GM21515 (cell line): ENCODE measurements around the gene AP3B2.

Experiments
- ATAC-seq: cut with Tn5 transposase; IDR thresholded peaks from one replicate; pipeline ENCODE4 v1.9.1; 2021; ENCODE audit not compliant: unreplicated experiment

The AP3B2 gene

DNA sequence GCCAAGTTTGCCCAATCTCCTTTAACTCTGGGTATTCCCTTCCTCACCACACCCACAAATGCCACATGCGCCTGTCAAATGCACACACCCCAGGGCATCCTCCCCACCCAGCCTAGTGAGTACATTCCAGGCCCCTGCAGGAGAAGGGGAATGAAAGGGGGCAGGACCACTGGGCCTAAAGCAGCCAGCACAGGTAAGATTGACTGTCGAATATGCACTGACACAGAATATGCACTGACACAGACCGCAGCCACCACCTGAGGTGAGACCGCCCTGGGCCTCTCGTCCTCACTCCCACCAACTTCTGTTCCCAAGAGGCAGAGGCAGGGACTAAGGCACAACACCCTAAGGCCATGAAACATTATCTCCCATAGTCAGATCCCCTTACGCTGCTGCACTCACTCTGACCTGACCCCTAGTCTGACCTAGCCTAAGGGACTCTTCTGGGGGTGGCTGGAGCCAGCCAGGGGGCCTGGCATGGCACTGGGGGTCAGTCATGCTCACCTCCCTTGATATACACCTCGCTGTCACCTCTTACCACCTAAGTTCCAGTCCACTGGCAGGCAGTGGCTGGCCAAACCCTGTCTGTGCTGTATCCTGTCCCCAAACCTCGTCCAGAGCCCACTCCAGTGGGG, 10.8 kb downstream of the AP3B2 start:
- ATAC-seq, result no peak

DNA sequence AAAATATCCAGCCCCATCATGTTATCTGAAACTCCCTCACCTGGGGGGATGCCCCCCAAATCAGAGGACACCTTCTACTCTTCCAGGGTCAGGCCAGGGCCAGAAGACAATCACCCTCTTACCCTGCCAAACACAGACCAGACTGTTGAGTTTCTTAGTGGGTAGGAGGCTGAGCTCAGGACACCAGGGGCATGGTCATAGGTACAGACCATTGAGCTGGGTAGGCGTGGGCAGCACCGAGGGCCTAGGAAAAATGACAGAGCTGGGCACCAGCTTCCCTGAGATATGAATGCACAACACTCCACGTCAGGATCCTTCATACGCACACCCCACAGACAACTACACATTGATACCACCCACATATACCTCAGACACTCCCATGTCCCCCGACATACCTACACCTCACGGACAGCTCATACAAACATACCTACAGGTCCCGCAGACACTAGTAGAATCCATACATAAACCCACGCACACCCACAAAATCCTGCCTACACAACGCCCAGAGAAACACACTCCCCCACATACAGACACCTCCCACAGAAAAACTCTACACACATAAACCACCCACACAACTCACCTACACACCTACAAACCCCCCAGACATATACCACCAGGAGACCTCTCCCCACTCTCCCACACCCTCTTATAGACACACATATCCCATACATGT, 11.8 kb downstream of the AP3B2 start:
- ATAC-seq, result no peak

DNA sequence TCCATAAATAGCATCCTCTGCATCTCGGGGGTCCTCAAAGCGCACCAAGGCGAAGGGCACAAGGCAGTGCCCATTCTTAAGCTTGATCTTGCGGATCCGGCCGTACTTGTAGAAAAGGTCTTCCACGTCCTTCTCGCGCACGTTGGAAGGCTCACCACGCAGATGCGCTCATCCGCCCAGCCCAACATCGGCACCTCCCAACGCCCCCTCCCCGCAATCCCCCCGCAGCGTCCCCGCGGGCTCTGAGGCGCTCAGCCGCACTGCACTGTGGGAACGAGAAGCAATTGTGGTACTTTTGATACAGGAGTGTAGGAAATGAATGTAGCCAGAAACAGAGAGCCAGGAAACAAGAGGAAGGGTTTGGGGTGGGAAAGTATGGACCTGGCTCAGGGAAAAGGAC, 17.5 kb downstream of the AP3B2 start:
- ATAC-seq, result no peak

GRCh38 chr15:82689147-82689546, 20.5 kb downstream of the AP3B2 start:
- ATAC-seq, result no peak

DNA sequence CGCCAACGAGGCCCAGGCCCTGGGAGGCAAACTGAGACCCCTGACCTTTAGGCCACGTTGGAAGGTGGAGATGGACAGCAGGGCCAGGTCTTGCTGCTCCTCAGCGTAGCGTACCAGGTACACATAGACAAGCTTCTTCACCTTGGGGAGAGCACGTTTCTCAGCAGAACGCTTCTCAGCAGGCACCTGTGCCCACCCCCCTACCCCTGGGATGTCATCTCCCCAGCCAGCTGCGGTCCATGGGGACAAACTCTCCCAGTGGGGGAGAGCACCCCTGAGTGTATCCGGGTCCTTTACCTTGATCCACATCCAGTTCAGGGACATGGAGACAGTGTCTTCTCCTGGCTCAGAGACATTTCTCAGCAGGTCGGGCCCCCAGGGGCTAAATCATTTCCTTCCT, 21.0 kb downstream of the AP3B2 start:
- ATAC-seq, result no peak

GRCh38 chr15:82681371-82681770, 28.3 kb downstream of the AP3B2 start:
- no peak for ATAC-seq

GRCh38 chr15:82680200-82681102, 29.2 kb downstream of the AP3B2 start:
- peak; percentile 81 for ATAC-seq

- ATAC-seq, result no peak
Measured at GRCh38 chr15:82679626-82680199, 30.0 kb downstream of the AP3B2 start.

DNA sequence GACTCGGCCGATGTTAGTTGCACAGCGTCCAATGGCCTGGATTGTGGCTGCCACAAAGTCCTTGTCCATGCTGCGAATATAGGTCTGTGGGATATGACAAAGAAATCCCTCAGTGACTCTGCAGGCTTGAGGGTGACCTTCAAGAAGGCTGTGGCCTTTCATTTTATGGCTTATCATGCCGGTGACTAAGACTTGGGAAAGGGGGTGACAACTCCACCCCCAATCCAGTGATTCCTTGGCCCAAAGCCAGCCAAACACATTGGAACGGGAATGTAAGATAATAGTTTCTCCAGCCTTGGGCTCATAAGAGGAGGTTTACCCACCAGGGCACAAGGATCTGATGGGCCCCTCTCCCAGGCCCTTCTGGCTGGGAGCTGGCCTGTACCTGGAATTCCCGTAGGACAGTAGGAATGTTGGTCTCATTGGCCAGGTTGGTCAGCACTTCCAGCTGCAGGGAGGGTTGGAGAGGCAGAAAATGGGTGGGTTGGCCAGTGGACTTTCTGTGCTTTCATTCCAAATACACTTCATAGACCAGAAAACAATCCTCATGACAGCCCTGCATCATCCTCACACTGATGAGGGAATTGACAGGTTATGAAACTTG, 31.9 kb downstream of the AP3B2 start:
- no peak for ATAC-seq

- ATAC-seq, result no peak
Measured at GRCh38 chr15:82674873-82675272, 34.8 kb downstream of the AP3B2 start.

GRCh38 chr15:82670699-82671098, 39.0 kb downstream of the AP3B2 start:
- ATAC-seq, result no peak

DNA sequence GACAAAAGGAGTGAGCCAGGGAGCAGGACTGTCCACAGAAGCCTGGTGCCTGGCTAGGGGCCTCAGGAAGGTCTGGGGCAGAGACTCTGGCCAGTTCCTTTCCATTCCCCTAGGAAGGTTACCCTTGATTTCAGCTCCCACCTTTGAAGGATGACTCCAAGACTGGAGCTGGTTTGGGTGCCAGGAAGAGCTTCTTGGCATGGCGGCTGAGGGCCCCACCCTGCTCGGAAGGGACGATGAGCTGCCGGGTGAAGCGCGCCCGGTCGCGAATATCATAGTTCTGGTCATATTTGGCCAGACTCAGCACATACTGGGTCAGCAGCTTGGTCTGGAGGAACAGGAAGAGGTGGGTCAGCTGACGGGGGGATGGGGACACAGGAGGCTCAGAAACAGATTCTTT, 43.1 kb downstream of the AP3B2 start:
- no peak for ATAC-seq

GRCh38 chr15:82664021-82664420, 45.7 kb downstream of the AP3B2 start:
- ATAC-seq, result no peak

DNA sequence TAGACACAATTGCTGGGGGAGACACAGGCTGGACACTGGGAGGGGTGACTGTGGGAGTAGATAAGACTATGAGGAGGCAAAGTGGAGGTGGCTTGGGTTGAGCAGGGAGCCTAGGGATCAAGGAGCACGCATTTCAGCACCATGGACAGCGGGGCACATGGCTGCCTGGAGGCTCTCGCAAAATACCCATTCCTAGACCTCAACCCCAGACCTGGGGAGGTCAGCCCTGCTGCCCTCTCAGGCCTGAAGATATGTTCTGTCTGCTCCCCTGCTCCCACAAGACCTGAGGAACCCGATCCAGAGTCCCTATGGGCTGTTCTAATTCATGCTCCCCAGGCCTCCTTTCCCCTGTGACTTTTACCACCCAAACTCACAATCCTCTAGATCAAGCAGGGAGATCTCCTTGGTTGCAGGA, 46.5 kb downstream of the AP3B2 start:
- ATAC-seq, result no peak

DNA sequence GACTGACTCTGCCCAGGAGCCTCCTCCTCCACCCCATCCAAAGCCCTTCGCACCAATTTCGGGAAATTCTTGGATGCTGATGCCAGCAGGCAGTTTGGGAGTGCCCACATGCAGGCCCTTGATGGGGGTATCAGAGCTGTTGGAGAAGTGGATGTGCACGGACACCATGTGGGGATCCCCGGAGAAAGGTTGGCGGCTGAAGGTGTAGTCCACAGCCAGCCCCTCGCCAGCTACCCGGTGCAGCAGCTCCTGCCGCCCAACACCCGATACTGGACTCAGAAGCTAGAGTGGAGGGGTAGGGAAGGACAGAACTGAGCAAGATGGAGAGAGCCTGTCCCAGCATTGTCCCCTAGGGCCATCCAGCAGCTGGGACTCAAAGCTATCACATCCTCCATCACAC, 47.0 kb downstream of the AP3B2 start:
- no peak for ATAC-seq

- ATAC-seq, result no peak
Measured at GRCh38 chr15:82660378-82660777, 49.3 kb downstream of the AP3B2 start.

DNA sequence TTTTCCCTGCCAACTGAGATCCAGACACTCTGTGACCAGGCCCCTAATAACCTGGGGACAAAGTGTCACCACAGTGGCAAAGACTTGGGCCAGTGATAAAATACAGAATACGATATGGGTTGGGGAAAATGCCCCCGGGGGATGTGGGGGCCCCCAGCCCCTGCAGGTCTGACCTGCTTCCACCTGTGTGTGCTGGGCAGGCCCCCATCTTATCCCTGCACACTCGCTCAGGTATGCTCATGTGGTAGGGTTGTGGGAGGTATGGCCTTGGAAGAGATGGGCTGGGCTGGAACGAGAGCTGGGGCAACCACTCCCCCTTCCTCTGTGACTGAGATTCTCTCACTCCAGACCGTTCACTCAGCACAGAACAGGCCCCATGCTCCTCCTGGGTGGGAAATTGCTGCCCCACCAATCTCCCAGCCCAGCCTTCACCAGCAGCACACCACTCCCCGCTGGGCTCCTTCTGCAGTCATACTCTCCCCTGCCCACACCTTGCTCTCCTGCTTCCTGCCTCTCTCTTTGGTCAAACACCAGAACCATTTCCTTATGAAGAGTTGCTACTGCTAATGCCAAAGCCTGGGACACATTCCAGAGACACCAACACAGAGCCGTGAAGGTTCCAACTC, 52.9 kb downstream of the AP3B2 start:
- no peak for ATAC-seq

GRCh38 chr15:82655606-82656005, 54.1 kb downstream of the AP3B2 start:
- ATAC-seq, result no peak

DNA sequence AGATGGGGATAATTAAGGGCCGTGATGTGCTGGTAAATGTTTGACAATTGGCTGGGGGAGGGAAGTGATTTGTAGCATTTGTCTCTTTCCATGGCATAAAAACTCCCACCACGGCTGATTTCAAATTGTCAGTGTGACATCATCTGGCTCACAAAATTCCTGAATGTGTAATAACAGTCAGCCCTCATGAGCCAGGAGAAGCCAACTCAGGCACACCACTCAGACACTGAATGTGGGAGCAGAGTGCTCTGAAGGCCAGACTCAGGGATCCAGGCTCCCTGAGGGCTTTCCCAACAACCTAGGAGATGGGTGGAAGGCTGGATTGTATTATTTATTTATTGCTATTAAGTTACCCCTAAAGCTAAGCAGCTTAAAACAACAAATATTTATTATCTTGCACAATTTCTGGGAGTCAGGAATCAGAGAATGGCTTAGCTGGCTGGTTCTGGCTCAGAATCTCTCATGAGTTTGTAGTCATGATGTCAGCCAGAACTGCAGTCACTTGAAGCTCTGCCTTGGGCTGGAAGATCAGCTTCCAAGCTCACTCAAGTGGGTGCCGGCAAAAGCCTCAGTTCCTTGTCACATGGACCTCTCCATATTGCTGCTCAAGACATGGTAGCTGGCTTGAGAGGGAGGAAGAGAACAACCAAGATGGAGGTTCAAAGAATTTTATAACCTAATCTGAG, 56.0 kb downstream of the AP3B2 start:
- no peak for ATAC-seq

DNA sequence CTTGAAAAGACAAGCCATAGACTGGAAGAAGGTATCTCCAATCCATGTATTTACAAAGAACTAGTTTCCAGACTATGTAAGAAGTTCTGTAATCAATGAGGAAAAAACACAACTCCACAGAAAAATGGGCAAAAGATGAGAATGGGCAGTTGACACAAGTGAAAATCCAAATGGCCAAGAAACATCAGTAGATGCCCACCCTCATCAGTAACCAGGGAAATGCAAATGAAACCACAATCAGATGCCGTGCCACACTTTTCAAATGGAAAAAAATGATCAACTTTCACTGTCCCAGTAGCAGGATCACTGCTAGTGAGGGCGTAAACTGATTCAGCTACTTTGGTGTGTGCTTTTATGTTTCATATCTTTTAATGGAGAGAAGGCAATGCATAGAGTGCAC, 58.0 kb downstream of the AP3B2 start:
- ATAC-seq, result no peak
